BJ (cell line): ENCODE data around the gene PPP1R2. TPM values are rescaled to one million over a fixed set of nuclear protein-coding genes. Genes with fewer than 3 reads are reported as not detected.
"Not testable (repeated sequence)": the region's sequence is repeated elsewhere in the genome, so short reads cannot be mapped to it uniquely, and the experiment has no call there.

Source experiments
- CTCF ChIA-PET: fragments of 350-600 bp; formaldehyde crosslinking; extraction: SDS; loops from one replicate; lab custom pipeline; 2021; ENCODE audit warnings: antibody characterized with exemption, inconsistent platforms; lab: Yijun Ruan, JAX
- POLR2A ChIA-PET: fragments of 300-600 bp; sonication (Branson Sonifier 250); formaldehyde crosslinking; extraction: SDS; loops from one replicate; lab custom pipeline; 2021; ENCODE audit warnings: antibody characterized with exemption; lab: Charles Lee
- DNase-seq: peaks from one replicate; pipeline ENCODE4 v3.0.0-alpha.2; 2011; ENCODE audit warnings: low read depth
- H3K27me3 ChIP-seq: 2 replicates; pipeline ENCODE4 v1.6.0; 2011; ENCODE audit warnings: low read length; ENCODE audit not compliant: control insufficient read depth, insufficient read depth
- H3K36me3 ChIP-seq: 2 replicates; pipeline ENCODE4 v1.5.1; 2011; ENCODE audit warnings: low read length; ENCODE audit not compliant: control insufficient read depth, insufficient read depth
- H3K4me3 ChIP-seq: 2 replicates; pipeline ENCODE4 v1.5.1; 2011; ENCODE audit warnings: low read depth, mild to moderate bottlenecking, control low read depth, low read length
- CTCF ChIP-seq: IDR thresholded peaks from 2 replicates; pipeline ENCODE4 v1.5.1; 2011; ENCODE audit warnings: low read depth, mild to moderate bottlenecking, control low read depth, inconsistent platforms, low read length, moderate library complexity; ENCODE audit not compliant: insufficient read depth
- polyA plus RNA-seq: library from polyadenylated mRNA; depleted of rRNA; stranded (reverse); fragments of >200 nt; gene quantifications from 2 replicates; pipeline ENCODE4 v1.2.3, GENCODE V29; 2011

The PPP1R2 gene
- polyA plus RNA-seq, 1 experiment: 41.9 TPM

DNA sequence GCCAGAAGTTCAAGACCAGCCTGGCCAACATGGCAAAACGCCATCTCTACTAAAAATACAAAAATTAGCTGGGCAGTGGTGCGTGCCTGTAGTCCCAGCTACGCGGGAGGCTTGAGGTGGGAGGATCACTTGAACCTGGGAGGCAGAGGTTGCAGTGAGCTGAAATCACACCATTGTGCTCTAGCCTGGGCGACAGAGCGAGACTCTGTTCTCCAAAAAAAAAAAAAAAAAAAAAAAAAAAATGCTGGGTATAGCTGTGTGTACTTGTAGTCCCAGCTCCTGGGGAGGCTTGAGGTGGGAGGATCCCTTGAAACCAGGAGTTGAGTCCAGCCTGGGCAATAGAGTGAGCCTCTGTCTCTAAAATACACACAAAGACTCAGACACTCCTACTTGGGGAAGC is 32.0 kb downstream of the PPP1R2 start:
- H3K4me3 ChIP-seq: no peak overlapping the region
- DNase-seq: no peak
- POLR2A ChIA-PET: no interaction called here
- no peak for TF ChIP-seq CTCF
- peaks cover 1% of the 10 kb centered on the region; the same call in 1 of the 2 replicates for H3K36me3 ChIP-seq
- no peaks in the 10 kb centered on the region for H3K27me3 ChIP-seq
- CTCF ChIA-PET: no interaction called here

GRCh38 chr3:195508185-195508584 is 34.9 kb downstream of the PPP1R2 start:
- H3K27me3 ChIP-seq: no peaks in the 10 kb centered on the region
- peaks cover 1% of the 10 kb centered on the region; the same call in 1 of the 2 replicates for H3K36me3 ChIP-seq
- ChIA-PET CTCF (interaction anchor here (3.0 kb wide), 1 partner anchor 237 kb away, joined by 15 read pairs; the partner anchor contains the start of gene XXYLT1), POLR2A (no interaction called here)
- H3K4me3 ChIP-seq: no peak overlapping the region
- DNase-seq: no peak
- no peak for TF ChIP-seq CTCF

- no peak overlapping the region for H3K4me3 ChIP-seq
- ChIA-PET POLR2A (no interaction called here), CTCF (no interaction called here)
- peaks cover 1% of the 10 kb centered on the region; the same call in 1 of the 2 replicates for H3K27me3 ChIP-seq
- no peak for DNase-seq
- no peak for TF ChIP-seq CTCF
- no peaks in the 10 kb centered on the region for H3K36me3 ChIP-seq
These were observed 67.5 kb downstream of the PPP1R2 start for GRCh38 chr3:195475614-195476013.

GRCh38 chr3:195475116-195475515 is 68.0 kb downstream of the PPP1R2 start:
- H3K36me3 ChIP-seq, H3K4me3 ChIP-seq, DNase-seq, CTCF ChIA-PET, H3K27me3 ChIP-seq, POLR2A ChIA-PET: not testable (repeated sequence)

- no peaks in the 10 kb centered on the region for H3K36me3 ChIP-seq
- ChIA-PET POLR2A (no interaction called here), CTCF (no interaction called here)
These were observed 74.3 kb downstream of the PPP1R2 start for GRCh38 chr3:195468841-195469240.

More at GRCh38 chr3:195468841-195469240, 74.3 kb downstream of the PPP1R2 start:
- Histone ChIP-seq H3K27me3 (no peaks in the 10 kb centered on the region), H3K4me3 (no peak overlapping the region)
- no peak for DNase-seq
- no peak for TF ChIP-seq CTCF
